GM23338 (cell line): ENCODE data around the gene ATF7IP2. TPM values are rescaled to one million over a fixed set of nuclear protein-coding genes. Genes with fewer than 3 reads are reported as not detected.

Source experiments
- ATAC-seq: fragments of 200-7000 bp; cut with Tn5 transposase; 3 replicates; pipeline ENCODE4 v1.9.1; 2020
- DNase-seq: peaks from one replicate; pipeline ENCODE4 v3.0.0-alpha.2; 2015; ENCODE audit warnings: low spot score
- H2AFZ ChIP-seq: fragments of 200-600 bp; sonication (generic); 2 replicates; pipeline ENCODE4 v1.8.0; 2016; ENCODE audit warnings: antibody characterized with exemption, mild to moderate bottlenecking, moderate library complexity
- H3F3A ChIP-seq: fragments of 200-600 bp; sonication (generic); replicated peaks from 2 replicates; pipeline ENCODE4 v1.8.0; 2017; ENCODE audit warnings: antibody characterized with exemption, mixed run types, low read depth
- H3K27ac ChIP-seq: fragments of 200-600 bp; sonication (generic); 2 replicates; pipeline ENCODE4 v1.6.1; 2016; ENCODE audit warnings: low read depth
- H3K27me3 ChIP-seq: fragments of 200-600 bp; sonication (generic); 2 replicates; pipeline ENCODE4 v1.8.0; 2016; ENCODE audit warnings: mild to moderate bottlenecking, mixed run types, moderate library complexity; ENCODE audit not compliant: insufficient read depth
- H3K36me3 ChIP-seq: fragments of 200-600 bp; sonication (generic); 2 replicates; pipeline ENCODE4 v1.8.0; 2016; ENCODE audit warnings: mild to moderate bottlenecking; ENCODE audit not compliant: insufficient read depth
- H3K4me1 ChIP-seq: fragments of 200-600 bp; sonication (generic); 2 replicates; pipeline ENCODE4 v1.8.0; 2016; ENCODE audit warnings: mild to moderate bottlenecking, moderate library complexity; ENCODE audit not compliant: insufficient read depth
- H3K4me2 ChIP-seq: fragments of 200-600 bp; sonication (generic); 2 replicates; pipeline ENCODE4 v1.7.1; 2017; ENCODE audit warnings: mixed run types
- H3K4me3 ChIP-seq: fragments of 200-600 bp; sonication (generic); 2 replicates; pipeline ENCODE4 v1.6.1; 2016; ENCODE audit warnings: mixed run types
- H3K79me2 ChIP-seq: fragments of 200-600 bp; sonication (generic); replicated peaks from 2 replicates; pipeline ENCODE4 v1.8.0; 2017; ENCODE audit warnings: mild to moderate bottlenecking; ENCODE audit not compliant: insufficient read depth
- H3K9me2 ChIP-seq: fragments of 200-600 bp; sonication (generic); 2 replicates; pipeline ENCODE4 v1.8.0; 2017; ENCODE audit not compliant: insufficient read depth
- H4K20me1 ChIP-seq: fragments of 200-600 bp; sonication (generic); replicated peaks from 2 replicates; pipeline ENCODE4 v1.8.0; 2017; ENCODE audit warnings: mild to moderate bottlenecking; ENCODE audit not compliant: insufficient read depth
- H3K27ac Mint-ChIP-seq: 2 replicates; pipeline ENCODE4 v1.8.0; 2020; ENCODE audit warnings: inconsistent platforms, mild to moderate bottlenecking, moderate library complexity, mixed read lengths
- H3K27me3 Mint-ChIP-seq: 3 replicates; pipeline ENCODE4 v1.8.0; 2022; ENCODE audit warnings: low read depth, mild to moderate bottlenecking, moderate library complexity, mixed read lengths, inconsistent platforms; ENCODE audit not compliant: insufficient read depth, poor library complexity
- H3K36me3 Mint-ChIP-seq: 3 replicates; pipeline ENCODE4 v1.8.0; 2021; ENCODE audit warnings: low read depth, mild to moderate bottlenecking, inconsistent platforms, moderate library complexity, mixed read lengths
- H3K4me1 Mint-ChIP-seq: 3 replicates; pipeline ENCODE4 v1.8.0; 2020; ENCODE audit warnings: mild to moderate bottlenecking, inconsistent platforms, mixed read lengths
- H3K4me3 Mint-ChIP-seq: 3 replicates; pipeline ENCODE4 v1.8.0; 2021; ENCODE audit warnings: moderate library complexity, mild to moderate bottlenecking, inconsistent platforms, mixed read lengths
- H3K9me3 Mint-ChIP-seq: 3 replicates; pipeline ENCODE4 v1.8.0; 2020; ENCODE audit warnings: moderate library complexity, mild to moderate bottlenecking, inconsistent platforms, mixed read lengths
- CTCF ChIP-seq, 2 experiments: fragments of 200-600 bp in 1 of 2; sonication (generic) in 1 of 2; conservative IDR thresholded peaks; 2 replicates each; pipeline versions ENCODE4 v1.5.1 to v1.6.1; 2016 to 2017; ENCODE audit warnings: antibody characterized with exemption in 2 of 2, low read depth in 2 of 2, mild to moderate bottlenecking in 2 of 2, moderate library complexity in 1 of 2
- ETS1 ChIP-seq: IDR thresholded peaks from 2 replicates; pipeline ENCODE4 v1.6.1; 2016; ENCODE audit warnings: antibody characterized with exemption
- EZH2phosphoT487 ChIP-seq: fragments of 200-600 bp; sonication (generic); IDR thresholded peaks from one replicate; pipeline ENCODE4 v1.8.1; 2018; ENCODE audit warnings: antibody characterized with exemption; ENCODE audit not compliant: unreplicated experiment
- JUNB ChIP-seq: IDR thresholded peaks from one replicate; pipeline ENCODE4 v1.6.1; 2016; ENCODE audit warnings: antibody characterized with exemption; ENCODE audit not compliant: unreplicated experiment
- ZNF462 ChIP-seq: fragments of 250-450 bp; sonication (Bioruptor Pico); IDR thresholded peaks from 2 replicates; pipeline ENCODE4 v1.5.0; 2020; ENCODE audit warnings: mild to moderate bottlenecking, moderate library complexity
- polyA plus RNA-seq: library from polyadenylated mRNA; unstranded; fragments of >200 nt; fragmentation: Nextera tagmentation; extraction: Ambion mirVana; gene quantifications from 2 replicates; pipeline ENCODE4 v1.2.1, GENCODE V29; 2016
- total RNA-seq: library from RNA; depleted of rRNA; stranded (reverse); fragments of >200 nt; shearing (Covaris generic); gene quantifications from 2 replicates; pipeline ENCODE4 v1.2.3, GENCODE V29; 2014

The ATF7IP2 gene
- total and polyA plus RNA-seq, 2 experiments from 2014 or later, result 27.9 to 55.7 TPM

- H3K9me3 Mint-ChIP-seq, result peaks cover 8% of the 10 kb centered on the region; the same call in 2 of the 3 replicates
- ATAC-seq, result no peak
These were observed 124.4 kb downstream of the ATF7IP2 start for GRCh38 chr16:10510279-10510678.

GRCh38 chr16:10511829-10512228 lies 126.0 kb downstream of the ATF7IP2 start:
- Histone ChIP-seq H2AFZ (no peak overlapping the region), H3F3A (no peaks in the 10 kb centered on the region), H3K4me3 (no peak overlapping the region), H3K4me2 (no peak overlapping the region), H3K36me3 (no peaks in the 10 kb centered on the region), H4K20me1 (no peaks in the 10 kb centered on the region), H3K27me3 (no peaks in the 10 kb centered on the region), H3K4me1 (no peaks in the 10 kb centered on the region), H3K27ac (no peak overlapping the region), H3K9me2 (no peaks in the 10 kb centered on the region; the same call in 1 of the 2 replicates), H3K79me2 (no peaks in the 10 kb centered on the region)
- no peak for ATAC-seq
- peaks cover 10% of the 10 kb centered on the region for H3K9me3 Mint-ChIP-seq
- no peak for DNase-seq
- H3K36me3 Mint-ChIP-seq, result peaks cover 3% of the 10 kb centered on the region; the same call in 1 of the 3 replicates
- no peaks in the 10 kb centered on the region for H3K27me3 Mint-ChIP-seq
- H3K27ac Mint-ChIP-seq, result no peak overlapping the region
- H3K4me3 Mint-ChIP-seq, result no peak overlapping the region
- no peaks in the 10 kb centered on the region for H3K4me1 Mint-ChIP-seq
- TF ChIP-seq ZNF462 (CRISPR knock-in tag) (no peak), CTCF (conservative IDR thresholded peaks at IDR 0.05; ENCODE audit: low read depth in 2 of 2) (no peak), ETS1 (no peak), EZH2phosphoT487 (no peak)

More at GRCh38 chr16:10510279-10510678, 124.4 kb downstream of the ATF7IP2 start:
- Mint-ChIP-seq H3K36me3 (peaks cover 8% of the 10 kb centered on the region; the same call in 2 of the 3 replicates), H3K4me1 (0 out of 3 replicates have a peak, but pooled peaks cover 3% of the 10 kb centered on the region), H3K27me3 (no peaks in the 10 kb centered on the region), H3K4me3 (no peak overlapping the region), H3K27ac (no peak overlapping the region)
- DNase-seq, result no peak
- no peaks in the 10 kb centered on the region for H4K20me1 ChIP-seq
- H3K27ac ChIP-seq, result no peak overlapping the region
- no peaks in the 10 kb centered on the region for H3K79me2 ChIP-seq
- no peak overlapping the region for H3K4me2 ChIP-seq
- 0 out of 2 replicates have a peak, but pooled peaks cover 2% of the 10 kb centered on the region for H3K4me1 ChIP-seq
- H3K9me2 ChIP-seq, result no peaks in the 10 kb centered on the region; the same call in 1 of the 2 replicates
- no peak overlapping the region for H2AFZ ChIP-seq
- no peaks in the 10 kb centered on the region for H3K27me3 ChIP-seq
- H3K4me3 ChIP-seq, result no peak overlapping the region
- no peaks in the 10 kb centered on the region for H3F3A ChIP-seq
- no peak for TF ChIP-seq JUNB
- H3K36me3 ChIP-seq, result no peaks in the 10 kb centered on the region
